HG03378 (cell line): Measurements from ENCODE around the gene KRTAP3-3.
"Not testable (repeated sequence)": the region's sequence is repeated elsewhere in the genome, so short reads cannot be mapped to it uniquely, and the experiment has no call there.

Experiments
- ATAC-seq: cut with Tn5 transposase; IDR thresholded peaks from one replicate; pipeline ENCODE4 v1.9.1; 2021; ENCODE audit warnings: mild to moderate bottlenecking, moderate library complexity; ENCODE audit not compliant: unreplicated experiment

Gene KRTAP3-3

DNA sequence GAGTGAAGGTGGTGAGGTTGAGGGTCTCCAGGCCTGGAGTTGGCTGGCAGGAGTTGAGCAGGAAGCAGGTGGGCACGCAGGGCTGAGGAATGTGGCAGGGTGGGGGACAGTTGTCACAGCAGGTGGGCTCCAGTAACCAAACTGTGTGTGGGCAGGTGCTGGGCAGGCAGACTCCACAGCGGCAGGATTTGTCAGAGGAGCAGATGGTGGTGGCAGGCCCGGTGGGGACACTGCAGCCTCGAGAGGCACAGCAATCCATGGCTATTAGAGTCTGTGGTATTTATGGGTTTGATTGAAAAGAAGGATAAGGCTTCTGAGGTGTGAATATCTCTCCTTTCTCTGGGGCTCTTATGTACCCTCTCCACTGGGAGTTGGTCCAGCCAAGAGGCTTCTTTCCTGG lies at the start of gene KRTAP3-3:
TSS of gene KRTAP3-3 (minus strand) at position 326 of the 400 bp plus-strand sequence. CDS start at position 259, 67 bp downstream.
- ATAC-seq = no peak

DNA sequence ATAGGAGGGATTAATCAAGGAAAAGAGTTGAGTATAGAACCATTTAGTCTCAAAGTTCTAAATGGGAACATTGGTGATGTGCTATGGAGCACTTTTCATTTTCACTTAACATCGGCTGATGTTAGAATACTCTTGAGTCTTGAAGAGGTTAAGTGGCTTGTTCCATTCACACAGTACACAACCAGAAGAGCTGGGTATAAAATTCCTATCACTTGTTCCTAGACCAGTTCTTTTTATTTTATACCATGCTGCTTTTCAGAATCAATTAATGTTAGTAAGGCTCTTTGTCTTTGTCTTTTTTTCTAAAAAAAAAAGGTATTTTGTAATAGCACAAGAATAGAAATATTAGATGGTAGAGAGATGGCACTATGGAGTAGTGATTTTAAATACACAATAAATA lies 49.0 kb upstream of the KRTAP3-3 start:
- ATAC-seq = no peak

- not testable (repeated sequence) for ATAC-seq
Measured at GRCh38 chr17:41040783-41041571, 47.0 kb upstream of the KRTAP3-3 start, which contains the start of gene KRTAP1-1. TSS of gene KRTAP1-1 (minus strand) at chr17:41041450. CDS start at chr17:41041397, 53 bp downstream.

DNA sequence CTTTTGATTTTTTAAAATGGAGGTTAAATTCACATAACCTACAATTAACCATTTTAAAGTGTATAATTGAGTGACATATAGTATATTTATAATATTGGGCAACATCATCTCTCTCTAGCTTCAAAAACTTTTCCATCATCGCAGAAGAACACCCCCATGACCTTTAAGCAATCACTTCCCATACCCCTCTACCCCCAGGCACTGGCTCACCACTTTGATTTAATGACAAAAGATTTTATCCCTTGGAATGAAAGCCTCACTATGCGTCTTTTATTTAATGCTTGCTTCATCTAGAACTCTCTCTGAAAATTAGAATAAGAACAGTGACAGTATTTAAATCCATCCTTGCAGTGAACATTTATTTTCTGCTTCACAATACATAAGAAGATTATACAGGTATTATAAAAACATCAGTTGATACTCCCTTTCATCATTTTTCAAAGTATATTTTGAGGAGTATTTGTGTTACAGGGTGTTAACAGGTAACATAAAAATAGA lies 43.9 kb upstream of the KRTAP3-3 start:
- no peak for ATAC-seq

GRCh38 chr17:41034346-41034935 lies 40.5 kb upstream of the KRTAP3-3 start, which contains the start of gene KRTAP1-3:
TSS of gene KRTAP1-3 (minus strand) at chr17:41034874. CDS start at chr17:41034821, 53 bp downstream.
- not testable (repeated sequence) for ATAC-seq

GRCh38 chr17:41029633-41030245 lies 35.8 kb upstream of the KRTAP3-3 start, which contains the start of gene KRTAP1-4:
TSS of gene KRTAP1-4 (minus strand) at chr17:41030195. CDS start at chr17:41030078, 117 bp downstream.
- ATAC-seq = no peak

- ATAC-seq = no peak
Measured at GRCh38 chr17:41026715-41027471, 32.9 kb upstream of the KRTAP3-3 start, which contains the start of gene KRTAP1-5. TSS of gene KRTAP1-5 (minus strand) at chr17:41027208. CDS start at chr17:41027155, 53 bp downstream.

DNA sequence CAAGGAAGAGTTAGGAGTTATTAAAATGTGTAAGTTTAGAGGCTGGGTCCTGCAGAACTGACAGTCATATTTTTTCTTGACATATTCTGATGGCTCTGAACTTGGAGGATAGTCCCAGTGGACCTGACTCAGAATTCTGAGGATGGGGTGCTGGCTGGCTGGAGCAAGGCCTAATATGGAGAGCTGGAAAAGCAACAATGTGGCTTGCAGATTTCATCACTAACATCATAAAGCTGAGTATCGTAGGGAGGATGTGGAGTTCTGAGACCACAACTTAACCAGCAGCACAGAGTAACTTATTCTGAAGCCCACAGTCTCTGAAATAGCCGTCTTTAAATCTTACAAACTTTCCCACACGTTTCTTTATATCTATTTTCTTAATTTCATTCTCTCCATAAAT lies 30.7 kb upstream of the KRTAP3-3 start:
- ATAC-seq = no peak

DNA sequence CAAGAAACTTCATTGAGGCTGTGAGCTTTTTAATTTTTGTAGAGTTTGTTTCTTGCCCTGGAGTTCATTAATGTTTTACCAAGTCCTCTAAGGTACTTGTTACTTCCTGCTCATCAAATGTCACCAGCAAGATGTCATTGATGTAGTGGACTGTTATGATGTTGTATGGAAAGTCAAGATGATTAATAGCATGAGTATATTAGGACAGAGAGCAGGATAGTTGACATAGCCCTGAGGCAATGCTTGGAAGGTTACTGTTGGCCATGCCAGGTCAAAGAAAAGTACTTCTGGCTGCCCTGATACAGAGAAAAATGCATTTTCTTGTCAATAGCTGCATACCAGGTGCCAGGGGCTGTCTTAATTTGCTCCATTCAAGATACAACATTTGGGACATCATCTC lies 26.4 kb upstream of the KRTAP3-3 start:
- no peak for ATAC-seq

- no peak for ATAC-seq
Measured at GRCh38 chr17:41019415-41019814, 25.5 kb upstream of the KRTAP3-3 start.

GRCh38 chr17:41018541-41018940 lies 24.6 kb upstream of the KRTAP3-3 start:
- no peak for ATAC-seq

DNA sequence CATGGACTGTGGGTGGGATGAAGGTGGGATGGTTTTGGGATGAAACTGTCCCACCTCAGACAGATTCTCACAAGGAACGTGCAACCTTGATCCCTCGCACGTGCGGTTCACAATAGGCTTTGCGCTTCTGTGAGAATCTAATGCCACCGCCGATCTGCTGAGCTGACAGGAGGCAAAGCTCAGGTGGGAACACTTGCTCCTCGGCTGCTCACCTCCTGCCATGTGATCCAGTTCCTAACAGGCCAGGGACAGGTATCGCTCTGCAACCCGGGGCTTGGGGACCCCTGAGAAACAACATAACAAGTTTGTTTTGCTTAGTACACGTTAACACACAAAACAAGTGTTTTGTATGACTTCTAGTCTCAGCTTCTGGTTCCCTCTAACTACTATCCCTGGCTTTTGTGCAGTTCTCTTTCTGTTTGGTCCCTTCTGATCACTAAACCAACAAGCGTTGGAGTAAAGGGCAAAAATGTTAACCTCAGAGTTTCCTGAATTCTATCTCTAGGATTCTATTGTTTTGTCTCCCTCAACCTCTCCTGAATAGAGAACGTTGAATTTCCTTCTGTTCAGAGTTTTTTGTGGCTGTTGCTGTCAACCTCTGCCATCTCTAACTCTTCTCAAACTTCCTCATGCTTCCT lies 22.7 kb upstream of the KRTAP3-3 start:
- ATAC-seq = no peak

DNA sequence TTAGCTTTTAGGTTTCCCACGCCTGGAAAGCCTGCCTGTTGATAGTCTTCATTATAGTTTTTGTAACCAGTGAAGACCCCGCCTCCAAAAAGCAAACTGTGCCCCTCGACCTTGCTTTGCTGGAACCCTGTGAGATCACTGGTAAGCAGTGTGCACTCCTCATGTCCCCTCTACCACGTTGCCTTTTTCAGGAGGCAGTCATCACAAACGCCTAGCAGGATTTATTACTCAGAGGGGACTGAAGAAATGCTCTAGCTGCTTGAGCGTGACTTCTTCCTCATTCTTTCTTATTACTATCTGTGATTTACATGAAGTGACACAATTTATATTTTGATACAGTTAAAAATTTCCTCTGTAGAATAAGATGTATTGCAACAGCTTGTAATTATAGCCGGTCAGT lies 21.5 kb upstream of the KRTAP3-3 start:
- ATAC-seq = no peak

GRCh38 chr17:41013606-41014005 lies 19.6 kb upstream of the KRTAP3-3 start:
- no peak for ATAC-seq

DNA sequence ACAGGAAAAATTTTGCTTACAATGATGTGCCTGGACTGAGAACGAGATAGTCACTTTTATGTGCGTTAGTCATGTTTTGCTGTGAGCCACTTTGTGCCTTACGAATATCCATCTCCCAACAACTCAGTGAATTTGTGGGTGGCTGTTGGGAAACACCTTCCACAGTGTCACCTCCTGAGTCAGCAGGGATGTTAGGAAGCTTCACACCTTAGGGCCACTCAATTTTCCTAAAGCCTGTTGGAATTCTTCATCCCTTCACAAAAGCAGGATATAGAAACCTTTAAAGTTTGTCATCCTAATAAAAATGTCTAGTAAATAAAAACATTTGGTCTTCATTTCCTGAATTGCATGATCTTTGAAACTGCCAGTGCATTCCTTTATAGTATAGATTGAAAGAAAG lies 19.2 kb upstream of the KRTAP3-3 start:
- no peak for ATAC-seq

GRCh38 chr17:41012326-41013120 lies 18.6 kb upstream of the KRTAP3-3 start:
- ATAC-seq = no peak

DNA sequence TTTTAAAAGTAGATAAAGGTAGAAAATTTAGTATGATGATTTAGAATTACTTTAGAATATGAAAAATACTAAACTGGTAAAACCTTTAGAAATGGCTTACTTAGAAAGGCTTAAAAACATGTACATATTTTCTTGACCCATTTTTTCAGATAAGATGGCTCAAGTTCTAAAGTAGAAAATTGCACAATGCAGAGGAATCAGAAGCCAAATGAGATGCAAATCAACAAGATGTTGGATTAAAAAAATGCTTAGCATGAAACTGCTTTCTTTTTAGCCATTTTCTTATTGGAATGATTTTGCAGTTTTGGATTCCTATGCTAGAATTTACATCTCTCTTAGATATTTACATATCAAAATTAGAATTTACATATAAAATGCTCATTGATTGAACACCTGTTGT lies 16.5 kb upstream of the KRTAP3-3 start:
- no peak for ATAC-seq

DNA sequence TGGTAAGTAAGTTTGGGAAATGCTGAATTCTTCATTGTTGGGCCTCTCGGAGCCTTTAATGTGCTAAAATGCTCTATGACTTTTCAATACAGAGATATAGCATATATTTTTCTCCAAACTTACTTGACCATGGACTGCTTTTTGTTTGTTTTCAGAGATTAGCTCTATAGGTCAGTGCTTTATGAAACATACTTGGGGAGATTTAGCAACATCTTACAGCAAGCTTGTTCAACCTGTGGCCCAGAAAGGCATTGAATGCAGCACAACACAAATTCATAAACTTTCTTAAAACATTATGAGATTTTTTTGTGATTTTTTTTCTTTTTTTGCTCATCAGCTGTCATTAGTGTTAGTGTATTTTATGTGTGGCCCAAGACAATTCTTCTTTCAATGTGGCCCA lies 16.0 kb upstream of the KRTAP3-3 start:
- ATAC-seq = no peak

- no peak for ATAC-seq
Measured at GRCh38 chr17:41009301-41009760, 15.4 kb upstream of the KRTAP3-3 start.
